NCI-H1417 treated with DMSO at 0.1 percent for 48 hours (cell line): ENCODE results near the gene RGS5.
"Not testable (repeated sequence)": the region's sequence is repeated elsewhere in the genome, so short reads cannot be mapped to it uniquely, and the experiment has no call there.

Source experiments
- DNase-seq: peaks from one replicate; lab custom pipeline; 2025; lab: John Stamatoyannopoulos, UW

Gene RGS5

DNA sequence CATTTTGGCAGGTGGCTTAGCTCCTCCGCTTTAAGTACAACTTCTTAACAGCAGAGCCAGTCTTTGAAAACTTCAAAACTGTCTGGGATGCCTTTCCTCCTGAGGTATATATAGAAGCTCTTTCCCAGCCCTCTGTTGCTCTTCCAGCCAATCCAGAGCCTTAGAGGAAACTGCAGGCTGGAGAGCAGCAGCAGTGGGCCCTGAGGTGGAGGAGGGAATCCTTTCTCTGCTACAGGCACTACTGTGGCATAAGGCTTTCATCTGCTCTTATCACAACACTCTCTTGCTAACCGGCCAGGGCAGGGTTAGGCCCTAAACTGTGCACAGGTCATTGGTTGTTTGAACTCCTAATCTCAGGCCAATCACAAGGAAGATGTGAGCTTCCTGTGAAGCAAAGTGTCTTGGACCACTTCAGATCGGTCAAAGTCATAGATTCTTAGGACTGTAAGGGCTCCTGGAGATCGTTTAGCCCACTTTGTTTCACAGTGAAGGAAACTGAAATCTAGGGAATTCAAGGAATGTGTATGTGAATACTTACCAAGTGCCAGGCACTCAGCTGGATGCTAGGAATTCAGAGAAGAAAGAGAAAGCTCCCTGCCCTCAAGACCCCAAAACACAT is at the start of gene RGS5:
Gene RGS5, minus strand, starts transcription at position 84 of the 619 bp plus-strand sequence. Its CDS starts 81 bp downstream, at position 3.
- DNase-seq = no peak

- DNase-seq = no peak
These were observed 47.8 kb upstream of the RGS5 start for GRCh38 chr1:163250382-163250974.

- no peak for DNase-seq
These were observed 45.3 kb upstream of the RGS5 start for GRCh38 chr1:163248064-163248463.

DNA sequence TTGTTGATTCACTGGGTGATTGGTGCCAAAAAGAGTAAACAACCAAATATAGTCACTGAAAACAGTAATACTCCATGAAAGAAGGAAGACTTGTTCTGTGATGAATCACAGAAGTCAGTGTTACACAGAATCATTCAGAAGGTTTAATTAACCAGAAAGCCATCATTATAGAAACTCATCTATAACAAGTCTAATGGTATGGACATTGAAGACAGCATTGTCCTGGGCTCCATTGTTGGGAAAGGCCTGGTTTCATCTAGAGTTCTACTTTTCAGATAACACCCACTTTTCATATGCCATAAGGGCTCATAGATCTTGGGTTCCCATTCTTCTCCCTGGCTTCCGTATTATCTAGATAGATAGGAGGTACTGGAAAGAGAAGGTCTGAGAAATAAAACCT is 41.9 kb upstream of the RGS5 start:
- DNase-seq = not testable (repeated sequence)

DNA sequence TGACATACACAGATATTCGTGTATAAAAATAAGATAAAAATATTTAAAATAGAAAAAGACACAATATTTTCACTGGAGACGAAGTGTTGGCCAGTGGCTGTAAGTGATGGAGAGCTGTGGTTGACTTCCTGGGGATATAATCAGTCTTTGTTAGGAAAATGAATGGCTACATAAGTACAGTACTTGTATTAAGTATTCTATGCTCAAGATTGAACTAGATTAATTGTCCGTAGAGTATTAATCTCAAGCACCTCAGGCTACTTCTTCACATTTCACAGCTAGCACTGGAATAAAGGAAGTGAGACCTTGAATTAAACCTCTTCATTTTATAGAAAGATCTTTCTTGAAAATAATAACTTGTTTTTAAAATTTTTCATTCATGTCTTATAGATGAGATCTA is 39.0 kb upstream of the RGS5 start:
- DNase-seq = no peak

DNA sequence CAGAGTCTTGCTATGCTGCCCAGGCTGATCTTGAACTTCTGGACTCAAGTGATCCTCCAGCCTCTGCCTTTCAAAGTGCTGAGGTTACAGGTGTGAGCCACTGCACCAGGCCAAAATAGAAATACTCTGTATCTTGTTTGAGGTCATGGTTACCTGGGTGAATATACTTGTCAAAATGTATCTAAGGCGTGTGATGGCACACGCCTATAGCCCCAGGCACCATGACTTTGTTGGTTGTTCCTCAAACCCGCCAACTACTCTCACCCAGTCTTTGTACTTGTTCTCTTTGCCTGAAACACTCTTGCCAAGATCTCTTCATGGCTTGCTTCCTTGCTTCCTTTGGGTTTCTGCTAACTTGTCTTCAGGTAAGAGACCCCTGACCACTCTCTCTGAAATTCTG is 38.0 kb upstream of the RGS5 start:
- no peak for DNase-seq

GRCh38 chr1:163233643-163234042 is 30.9 kb upstream of the RGS5 start:
- DNase-seq = not testable (repeated sequence)

- no peak for DNase-seq
These were observed 28.7 kb upstream of the RGS5 start for GRCh38 chr1:163231385-163231784.

DNA sequence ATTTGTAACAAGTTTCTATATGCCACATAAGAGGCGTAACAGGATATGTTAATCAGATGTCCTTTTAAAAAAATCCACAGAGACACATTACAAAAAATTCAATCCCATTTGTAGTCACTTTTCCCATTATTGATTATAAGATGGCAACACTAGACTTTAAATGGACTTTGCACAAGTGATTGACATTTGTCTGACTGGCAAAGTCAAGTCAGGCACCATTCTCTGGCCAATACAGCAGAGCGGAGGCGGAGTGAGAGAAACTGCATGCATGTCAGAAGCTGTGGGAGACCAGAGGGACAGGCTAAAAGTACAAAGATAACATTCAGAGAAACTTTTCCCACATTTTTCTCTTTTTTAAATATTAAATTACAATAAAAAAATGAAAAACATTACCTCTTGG is 28.1 kb upstream of the RGS5 start:
- no peak for DNase-seq

GRCh38 chr1:163228271-163228670 is 25.6 kb upstream of the RGS5 start:
- not testable (repeated sequence) for DNase-seq

DNA sequence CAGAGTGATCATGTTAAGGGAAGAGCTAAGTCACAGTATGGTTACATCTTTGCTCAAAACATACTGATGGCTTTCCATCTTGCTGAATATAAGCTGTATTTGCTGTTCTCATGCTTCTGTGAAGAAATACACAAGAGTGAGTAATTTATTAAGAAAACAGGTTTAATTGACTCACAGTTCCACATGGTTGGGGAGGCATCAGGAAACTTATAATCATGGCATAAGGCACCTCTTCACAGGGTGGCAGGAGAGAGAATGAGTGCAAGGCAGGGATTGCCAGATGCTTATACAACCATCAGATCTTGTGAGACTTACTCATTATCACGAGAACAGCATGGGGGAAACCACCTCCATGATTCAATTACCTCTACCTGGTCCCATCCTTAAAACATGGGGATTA is 24.4 kb upstream of the RGS5 start:
- DNase-seq = no peak

DNA sequence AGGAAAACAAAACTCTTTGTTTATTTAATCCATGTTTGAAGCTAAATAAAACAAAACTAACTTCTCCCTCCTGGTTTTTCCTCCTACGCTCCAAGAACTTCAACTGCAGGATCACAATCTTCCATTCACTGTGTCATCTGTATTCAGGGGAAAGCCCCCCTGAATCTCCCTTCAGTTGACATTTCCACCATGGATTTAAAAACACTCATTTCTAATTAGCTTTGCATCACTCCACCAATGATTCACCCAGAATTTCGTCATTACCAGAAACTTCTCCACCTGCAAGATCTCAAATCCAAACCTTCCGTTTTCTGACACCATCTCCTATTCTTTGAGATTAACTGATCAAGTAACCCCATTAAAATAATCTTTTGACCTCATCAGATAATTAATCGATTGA is 10.9 kb upstream of the RGS5 start:
- no peak for DNase-seq

DNA sequence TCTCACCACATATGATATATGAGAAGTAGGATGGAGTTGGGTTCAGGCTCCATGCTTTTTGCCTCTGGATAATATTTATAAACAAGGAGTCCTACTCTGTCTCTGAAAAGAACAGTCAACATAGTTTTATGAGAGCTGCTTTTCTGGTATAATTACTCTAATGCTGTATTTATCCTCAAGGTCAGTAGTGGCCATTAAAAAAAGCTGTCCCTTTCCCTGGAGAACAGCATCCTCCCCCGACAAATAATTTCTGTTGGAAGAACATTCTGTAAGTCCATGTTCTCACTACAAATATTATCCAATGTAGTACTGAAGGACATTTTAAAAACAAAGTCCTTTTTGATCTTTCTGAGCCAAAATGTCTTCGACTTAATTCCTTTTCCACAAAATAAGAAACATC is 9.0 kb upstream of the RGS5 start:
- DNase-seq = no peak

- DNase-seq = no peak
These were observed 2.8 kb upstream of the RGS5 start for GRCh38 chr1:163205513-163205912.

- no peak for DNase-seq
These were observed 845 bp upstream of the RGS5 start for GRCh38 chr1:163203561-163203960.

DNA sequence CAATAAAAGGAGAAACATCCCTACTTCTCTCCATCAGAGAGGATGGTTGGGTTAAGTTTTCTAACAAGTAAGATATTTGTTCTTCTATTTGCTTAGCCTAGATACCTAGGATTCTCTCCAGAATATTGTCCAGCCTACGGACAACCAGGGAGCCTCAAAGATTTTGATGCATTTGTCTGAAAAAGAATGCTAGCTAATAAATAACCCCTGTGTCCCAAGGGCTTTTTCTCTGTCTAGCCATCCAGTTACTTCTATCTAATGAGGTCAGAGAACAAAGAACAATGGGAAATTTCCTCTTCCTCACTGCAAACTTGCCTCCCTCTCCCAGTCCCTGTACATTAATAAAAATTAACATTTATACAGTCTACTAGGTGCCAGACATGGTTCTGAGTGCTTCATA is 810 bp downstream of the RGS5 start:
- no peak for DNase-seq

GRCh38 chr1:163197022-163197421 is 5.7 kb downstream of the RGS5 start:
- DNase-seq = no peak

- DNase-seq = no peak
These were observed 6.3 kb downstream of the RGS5 start for GRCh38 chr1:163196449-163196787.

DNA sequence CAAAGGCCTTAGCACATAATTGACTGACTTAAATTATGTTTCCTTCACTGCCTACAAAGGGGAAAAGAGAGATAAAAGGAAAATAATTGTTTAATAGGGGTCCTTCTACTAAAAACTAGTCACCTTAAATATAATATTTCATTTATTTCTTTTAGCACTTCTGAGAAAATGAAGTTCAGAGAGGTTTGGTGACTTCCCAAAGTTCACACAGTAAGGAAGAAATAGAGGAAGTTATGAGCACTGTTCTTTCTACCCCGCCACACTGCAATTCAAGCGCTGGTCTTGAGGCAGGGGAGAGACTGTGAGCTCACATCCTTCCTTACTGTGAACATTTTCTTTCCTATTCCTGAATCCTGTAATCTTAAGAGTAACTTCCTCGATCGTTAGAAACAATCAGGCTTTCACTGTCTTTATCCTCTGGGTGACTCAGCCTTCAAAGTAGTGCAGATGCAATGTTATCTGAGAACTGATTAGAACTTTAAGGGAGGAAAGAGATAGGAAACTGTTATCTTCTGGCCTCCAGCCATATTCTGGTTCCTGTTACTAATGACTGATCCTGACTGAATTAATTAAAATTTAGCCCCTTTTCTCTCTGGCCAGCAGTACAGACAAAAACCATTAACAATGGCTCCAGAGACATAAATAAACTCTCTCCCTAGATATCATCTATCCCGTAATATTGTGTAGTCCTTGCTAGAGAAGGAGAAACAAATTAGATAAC is 6.8 kb downstream of the RGS5 start:
- no peak for DNase-seq

- DNase-seq = no peak
These were observed 11.4 kb downstream of the RGS5 start for GRCh38 chr1:163191301-163191700.

DNA sequence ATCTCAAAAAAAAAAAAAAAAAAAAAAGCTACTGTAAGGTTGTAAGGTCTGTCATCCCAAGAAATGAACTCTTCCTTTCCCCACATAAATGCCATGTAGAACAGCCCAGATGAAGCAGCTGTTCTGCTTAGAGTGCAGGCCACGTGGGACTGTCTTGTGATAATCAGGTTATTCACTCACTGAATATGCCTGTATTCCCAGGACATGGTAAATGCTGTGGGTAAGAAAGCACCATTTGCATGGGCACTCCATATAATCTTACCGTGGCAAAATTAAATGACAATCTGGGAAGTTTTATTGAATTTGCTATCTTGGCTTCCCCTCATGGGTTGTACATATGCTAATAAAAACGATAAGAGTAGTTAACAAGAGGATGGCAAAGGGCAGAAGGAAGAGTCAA is 13.8 kb downstream of the RGS5 start:
- no peak for DNase-seq

- no peak for DNase-seq
These were observed 14.9 kb downstream of the RGS5 start for GRCh38 chr1:163187849-163188248.

DNA sequence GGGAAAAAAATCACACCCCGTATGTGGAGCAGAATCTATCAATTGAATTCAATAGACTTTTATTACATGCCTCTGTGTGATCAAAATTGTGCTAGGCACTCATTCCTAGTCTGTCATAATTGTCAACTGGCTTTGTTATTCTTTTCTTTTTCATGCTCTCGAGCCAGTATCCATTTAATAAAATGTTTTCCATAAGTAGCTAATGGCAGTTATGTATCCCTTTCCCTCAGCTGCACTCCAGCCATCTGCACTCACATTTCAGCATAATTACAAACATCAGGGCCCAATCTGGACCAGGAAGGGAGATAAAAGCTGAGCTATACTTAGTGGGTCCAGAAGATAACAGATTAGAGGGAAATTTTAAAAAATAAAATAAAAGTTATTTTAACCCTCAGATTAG is 15.9 kb downstream of the RGS5 start:
- no peak for DNase-seq
